HCT116 (cell line): Measurements from ENCODE around the gene BICD1. TPM values are rescaled to one million over a fixed set of nuclear protein-coding genes. Genes with fewer than 3 reads are reported as not detected.

Experiments used
- ATAC-seq: fragments of 200-7000 bp; cut with Tn5 transposase; 2 replicates; pipeline ENCODE4 v1.9.1; 2020; ENCODE audit warnings: mild to moderate bottlenecking, moderate library complexity
- BruUV-seq: library from RNA; stranded (reverse); fragments of 400-500 nt; replicated peaks from 2 replicates; lab custom pipeline; 2021; lab: Mats Ljungman, UMichigan
- CTCF ChIA-PET: fragments of 300-600 bp; sonication (Branson Sonifier 250); formaldehyde crosslinking; loops from one replicate; lab custom pipeline; 2021; ENCODE audit warnings: antibody characterized with exemption; lab: Charles Lee
- POLR2A ChIA-PET: fragments of 300-600, 350-600 bp; sonication (Branson Sonifier 250); formaldehyde crosslinking; loops from one replicate; lab custom pipeline; 2021; ENCODE audit warnings: antibody characterized with exemption; lab: Charles Lee
- RAD21 ChIA-PET, 2 experiments: fragments of 300-600 bp; sonication (Branson Sonifier 250); formaldehyde crosslinking; loops; one replicate each; lab custom pipeline; 2023; ENCODE audit warnings: low total read pairs in 2 of 2; ENCODE audit not compliant: uncharacterized antibody in 2 of 2, unreplicated experiment in 2 of 2, low non-redundant PET in 1 of 2; lab: Charles Lee
- DNase-seq: peaks from one replicate; pipeline ENCODE4 v3.0.0-alpha.2; 2010; ENCODE audit warnings: low read depth, low spot score
- H2AFZ ChIP-seq: fragments of 200-600 bp; shearing (Covaris generic), sonication (generic); 2 replicates; pipeline ENCODE4 v1.6.1; 2017; ENCODE audit warnings: low read depth, mixed run types, mixed read lengths, antibody characterized with exemption, low read length; ENCODE audit not compliant: poor library complexity, severe bottlenecking
- H3K27ac ChIP-seq: 2 replicates; pipeline ENCODE4 v1.5.1; 2012; ENCODE audit warnings: low read depth, low read length
- H3K27me3 ChIP-seq: fragments of 200-600 bp; sonication (generic); 2 replicates; pipeline ENCODE4 v1.6.1; 2016; ENCODE audit warnings: mixed run types, low read length, mixed read lengths; ENCODE audit not compliant: insufficient read depth
- H3K36me3 ChIP-seq, 2 experiments: fragments of 200-500 bp in 1 of 2; fragments of 200-600 bp in 1 of 2; sonication (Bioruptor generic) in 1 of 2; sonication (generic) in 1 of 2; 2 replicates each; pipeline versions ENCODE4 v1.5.1 to v1.6.1; 2014 to 2016; ENCODE audit warnings: low read length in 2 of 2, inconsistent platforms in 1 of 2, mixed read lengths in 1 of 2, mixed run types in 1 of 2; ENCODE audit not compliant: insufficient read depth in 2 of 2, control insufficient read depth in 1 of 2
- H3K4me1 ChIP-seq, 2 experiments: fragments of 200-600 bp in 1 of 2; sonication (generic) in 1 of 2; 2 replicates each; pipeline versions ENCODE4 v1.5.1 to v1.6.1; 2012 to 2017; ENCODE audit warnings: low read length in 2 of 2, inconsistent platforms in 1 of 2, mild to moderate bottlenecking in 1 of 2, mixed read lengths in 1 of 2, mixed run types in 1 of 2, moderate library complexity in 1 of 2; ENCODE audit not compliant: insufficient read depth in 2 of 2, control insufficient read depth in 1 of 2
- H3K4me2 ChIP-seq: fragments of 200-600 bp; sonication (generic); 2 replicates; pipeline ENCODE4 v1.6.1; 2017; ENCODE audit warnings: mixed run types, low read length, mixed read lengths
- H3K4me3 ChIP-seq, 2 experiments: fragments of 200-600 bp in 1 of 2; sonication (generic) in 1 of 2; replicated peaks in 1 of 2; 2 replicates each; pipeline ENCODE4 v1.5.1; 2011 to 2016; ENCODE audit warnings: low read length in 2 of 2, control low read depth in 1 of 2, low read depth in 1 of 2, mild to moderate bottlenecking in 1 of 2, mixed read lengths in 1 of 2, mixed run types in 1 of 2
- H3K79me2 ChIP-seq: fragments of 200-600 bp; sonication (generic); 2 replicates; pipeline ENCODE4 v1.6.1; 2017; ENCODE audit warnings: mild to moderate bottlenecking, mixed run types, low read length, moderate library complexity, mixed read lengths; ENCODE audit not compliant: insufficient read depth
- H3K9ac ChIP-seq: fragments of 200-600 bp; sonication (generic); 2 replicates; pipeline ENCODE4 v1.6.1; 2016; ENCODE audit warnings: low read length, mixed read lengths
- H3K9me2 ChIP-seq: fragments of 200-600 bp; sonication (generic), shearing (Covaris generic); 2 replicates; pipeline ENCODE4 v1.6.1; 2017; ENCODE audit warnings: mixed run types, mild to moderate bottlenecking, moderate library complexity; ENCODE audit not compliant: insufficient read depth
- H3K9me3 ChIP-seq, 2 experiments: fragments of 200-500 bp in 1 of 2; fragments of 200-600 bp in 1 of 2; sonication (Bioruptor generic) in 1 of 2; sonication (generic) in 1 of 2; 2 replicates each; pipeline ENCODE4 v1.6.1; 2014 to 2017; ENCODE audit warnings: low read length in 2 of 2, mixed read lengths in 2 of 2, inconsistent platforms in 1 of 2, low read depth in 1 of 2, mild to moderate bottlenecking in 1 of 2, mixed run types in 1 of 2, moderate library complexity in 1 of 2; ENCODE audit not compliant: control insufficient read depth in 1 of 2, insufficient read depth in 1 of 2
- H4K20me1 ChIP-seq: fragments of 200-600 bp; sonication (generic), shearing (Covaris generic); 2 replicates; pipeline ENCODE4 v1.6.1; 2017; ENCODE audit warnings: mixed run types, mild to moderate bottlenecking, moderate library complexity; ENCODE audit not compliant: insufficient read depth
- ATF3 ChIP-seq: IDR thresholded peaks from 2 replicates; pipeline ENCODE4 v1.6.1; 2012
- CBX3 ChIP-seq: IDR thresholded peaks from 2 replicates; pipeline ENCODE4 v1.6.1; 2012; ENCODE audit warnings: low read depth
- ELF1 ChIP-seq: IDR thresholded peaks from 2 replicates; pipeline ENCODE4 v1.6.1; 2012; ENCODE audit warnings: low read depth, borderline replicate concordance
- JUND ChIP-seq: IDR thresholded peaks from 2 replicates; pipeline ENCODE4 v1.6.1; 2012
- POLR2AphosphoS5 ChIP-seq: IDR thresholded peaks from 2 replicates; pipeline ENCODE4 v1.6.1; 2011; ENCODE audit warnings: mild to moderate bottlenecking, low read depth, low read length, moderate library complexity
- RAD21 ChIP-seq: IDR thresholded peaks from 2 replicates; pipeline ENCODE4 v1.6.1; 2012; ENCODE audit warnings: low read depth, mild to moderate bottlenecking
- REST ChIP-seq: IDR thresholded peaks from 2 replicates; pipeline ENCODE4 v1.6.1; 2012; ENCODE audit warnings: low read depth
- SP1 ChIP-seq: IDR thresholded peaks from 2 replicates; pipeline ENCODE4 v1.6.1; 2012; ENCODE audit warnings: low read depth
- SRF ChIP-seq: IDR thresholded peaks from 2 replicates; pipeline ENCODE4 v1.6.1; 2012; ENCODE audit warnings: low read depth
- TCF7L2 ChIP-seq: IDR thresholded peaks from 2 replicates; pipeline ENCODE4 v1.7.0; 2011; ENCODE audit warnings: borderline replicate concordance, inconsistent platforms; ENCODE audit not compliant: insufficient read depth, insufficient read length; ENCODE audit errors: extremely low read depth
- YY1 ChIP-seq: IDR thresholded peaks from 2 replicates; pipeline ENCODE4 v1.6.1; 2011; ENCODE audit warnings: low read length, low read depth, moderate library complexity, mild to moderate bottlenecking; ENCODE audit not compliant: insufficient replicate concordance; ENCODE audit errors: extremely low read depth
- ZBTB33 ChIP-seq: IDR thresholded peaks from 2 replicates; pipeline ENCODE4 v1.6.1; 2011; ENCODE audit warnings: mild to moderate bottlenecking, low read length, moderate library complexity; ENCODE audit not compliant: insufficient replicate concordance; ENCODE audit errors: extremely low read depth
- ZNF274 ChIP-seq: fragments of 200-500 bp; sonication (Bioruptor generic); IDR thresholded peaks from 2 replicates; pipeline ENCODE4 v1.6.1; 2014; ENCODE audit warnings: mild to moderate bottlenecking, low read depth, low read length, inconsistent platforms
- intact Hi-C: fragments of 100-400 bp; cut with micrococcal nuclease; formaldehyde crosslinking; loops from 2 replicates; pipeline ENCODE4 v1.10.0; 2022
- total RNA-seq: library from RNA; stranded (reverse); gene quantifications from one replicate; pipeline ENCODE4 v1.2.1, GENCODE V29; 2021; ENCODE audit not compliant: unreplicated experiment

The BICD1 gene
- total RNA-seq, 1 experiment from 2014 or later: 32.5 TPM

GRCh38 chr12:32151552-32151951 lies 44.9 kb downstream of the BICD1 start:
- no peaks in the 10 kb centered on the region for H3K4me1 ChIP-seq
- H3K27ac ChIP-seq: no peak overlapping the region
- no peak overlapping the region for H2AFZ ChIP-seq
- no peak for TF ChIP-seq ELF1
- no peak for TF ChIP-seq CBX3
- TF ChIP-seq SRF: no peak
- no peak for TF ChIP-seq TCF7L2
- TF ChIP-seq ZNF274: no peak
- no peak for TF ChIP-seq ZBTB33
- TF ChIP-seq JUND: no peak
- H3K9me2 ChIP-seq: no peaks in the 10 kb centered on the region
- H3K9ac ChIP-seq: no peak overlapping the region
- no peak overlapping the region for H3K4me2 ChIP-seq
- BruUV-seq: no TSS peak
- H3K79me2 ChIP-seq: 0 out of 2 replicates have a peak, but pooled peaks cover 4% of the 10 kb centered on the region
- ATAC-seq (no peak), DNase-seq (no peak)
- intact Hi-C loops: no loop called here
- H3K36me3 ChIP-seq: no peaks in the 10 kb centered on the region
- H4K20me1 ChIP-seq: no peaks in the 10 kb centered on the region; the same call in 1 of the 2 replicates
- no peaks in the 10 kb centered on the region for H3K27me3 ChIP-seq
- RAD21 ChIA-PET: no interaction called here
- POLR2A ChIA-PET: no interaction called here
- no peak overlapping the region for H3K4me3 ChIP-seq
- no peaks in the 10 kb centered on the region for H3K9me3 ChIP-seq
- CTCF ChIA-PET: no interaction called here

GRCh38 chr12:32155041-32155440 lies 48.4 kb downstream of the BICD1 start:
- no peaks in the 10 kb centered on the region for H3K27me3 ChIP-seq
- no peak overlapping the region for H3K27ac ChIP-seq
- ChIA-PET RAD21 (no interaction called here), CTCF (no interaction called here), POLR2A (no interaction called here)
- H3K4me1 ChIP-seq: no peaks in the 10 kb centered on the region
- H3K36me3 ChIP-seq: no peaks in the 10 kb centered on the region
- no TSS peak for BruUV-seq
- H3K4me2 ChIP-seq: no peak overlapping the region
- ATAC-seq (no peak), DNase-seq (no peak)
- no peaks in the 10 kb centered on the region for H3K9me2 ChIP-seq
- intact Hi-C loops: no loop called here
- H3K9ac ChIP-seq: no peak overlapping the region
- no peaks in the 10 kb centered on the region; the same call in 1 of the 2 replicates for H4K20me1 ChIP-seq
- H3K79me2 ChIP-seq: 0 out of 2 replicates have a peak, but pooled peaks cover 10% of the 10 kb centered on the region
- no peak overlapping the region for H2AFZ ChIP-seq
- no peak overlapping the region for H3K4me3 ChIP-seq
- no peaks in the 10 kb centered on the region for H3K9me3 ChIP-seq
- TF ChIP-seq ZBTB33: no peak
- TF ChIP-seq SP1: no peak
- TF ChIP-seq POLR2AphosphoS5: no peak
- no peak for TF ChIP-seq REST
- no peak for TF ChIP-seq ATF3
- TF ChIP-seq RAD21: no peak
- TF ChIP-seq YY1: no peak
